HEK293T (cell line): ENCODE results near the gene EDIL3.

ENCODE experiments used
- BHLHE40 ChIP-seq: fragments of 450-650 bp; IDR thresholded peaks from 2 replicates; pipeline ENCODE4 v1.6.1; 2016; ENCODE audit warnings: mild to moderate bottlenecking, moderate library complexity, borderline replicate concordance
- ELF4 ChIP-seq: fragments of 450-650 bp; IDR thresholded peaks from 2 replicates; pipeline ENCODE4 v1.6.1; 2017; ENCODE audit warnings: antibody characterized with exemption
- FOXM1 ChIP-seq: fragments of 450-650 bp; IDR thresholded peaks from 2 replicates; pipeline ENCODE4 v1.6.1; 2017; ENCODE audit warnings: mild to moderate bottlenecking, borderline replicate concordance
- NFRKB ChIP-seq: fragments of 450-650 bp; IDR thresholded peaks from 2 replicates; pipeline ENCODE4 v1.6.1; 2016; ENCODE audit warnings: mild to moderate bottlenecking, moderate library complexity

- TF ChIP-seq ELF4 (no peak), BHLHE40 (no peak), NFRKB (no peak), FOXM1 (no peak)
These were observed 48.8 kb upstream of the EDIL3 start for GRCh38 chr5:84433461-84433860.
